HepG2 (cell line): ENCODE measurements around the gene PRDM10. TPM values are rescaled to one million over a fixed set of nuclear protein-coding genes. Genes with fewer than 3 reads are reported as not detected.

ENCODE experiments used
- ARNT2 ChIP-seq: sonication (generic); formaldehyde crosslinking; IDR thresholded peaks from 2 replicates; pipeline ENCODE4 v1.8.0; 2022; ENCODE audit warnings: mild to moderate bottlenecking, low read depth, missing genetic modification reagents, moderate library complexity
- GPN1 ChIP-seq: sonication (generic); formaldehyde crosslinking; IDR thresholded peaks from 2 replicates; pipeline ENCODE4 v1.5.1; 2020; ENCODE audit warnings: missing genetic modification reagents, borderline replicate concordance
- HES4 ChIP-seq: sonication (generic); formaldehyde crosslinking; IDR thresholded peaks from 2 replicates; pipeline ENCODE4 v1.9.0; 2021; ENCODE audit warnings: mild to moderate bottlenecking, missing genetic modification reagents, borderline replicate concordance
- HNRNPLL ChIP-seq: fragments of 200-400 bp; formaldehyde crosslinking; IDR thresholded peaks from 2 replicates; pipeline ENCODE4 v1.6.1; 2017; ENCODE audit warnings: mild to moderate bottlenecking, low read depth, low read length; ENCODE audit not compliant: poor library complexity, severe bottlenecking
- KLF11 ChIP-seq: IDR thresholded peaks from 2 replicates; pipeline ENCODE4 v1.6.1; 2016; ENCODE audit warnings: missing compliant biosample characterization
- KMT2A ChIP-seq: sonication (generic); formaldehyde crosslinking; IDR thresholded peaks from 2 replicates; pipeline ENCODE4 v1.4.0; 2020; ENCODE audit warnings: missing genetic modification reagents
- MBNL3 ChIP-seq: fragments of 250-450 bp; sonication (Bioruptor Pico); conservative IDR thresholded peaks from 2 replicates; pipeline ENCODE4 v1.8.0; 2022; ENCODE audit warnings: mild to moderate bottlenecking, inconsistent platforms
- MYNN ChIP-seq: sonication (generic); formaldehyde crosslinking; IDR thresholded peaks from 2 replicates; pipeline ENCODE4 v1.4.0; 2020; ENCODE audit warnings: mild to moderate bottlenecking, low read depth, missing genetic modification reagents
- PHF5A ChIP-seq: IDR thresholded peaks from one replicate; pipeline ENCODE4 v1.6.1; 2018; ENCODE audit warnings: low read depth, missing genetic modification reagents; ENCODE audit not compliant: unreplicated experiment
- PLSCR1 ChIP-seq: sonication (generic); formaldehyde crosslinking; IDR thresholded peaks from 2 replicates; pipeline ENCODE4 v1.5.0; 2020; ENCODE audit warnings: missing genetic modification reagents, mild to moderate bottlenecking, borderline replicate concordance
- TARDBP ChIP-seq: sonication (generic); formaldehyde crosslinking; IDR thresholded peaks from 2 replicates; pipeline ENCODE4 v1.8.0; 2022; ENCODE audit warnings: mild to moderate bottlenecking, missing genetic modification reagents
- ZBTB14 ChIP-seq: sonication (generic); formaldehyde crosslinking; IDR thresholded peaks from 2 replicates; pipeline ENCODE4 v1.4.0; 2020; ENCODE audit warnings: missing genetic modification reagents
- ZNF17 ChIP-seq: sonication (generic); formaldehyde crosslinking; IDR thresholded peaks from 2 replicates; pipeline ENCODE4 v1.5.0; 2020; ENCODE audit warnings: mild to moderate bottlenecking, missing genetic modification reagents
- ZNF18 ChIP-seq: sonication (generic); formaldehyde crosslinking; IDR thresholded peaks from 2 replicates; pipeline ENCODE4 v1.8.0; 2022; ENCODE audit warnings: mild to moderate bottlenecking, missing genetic modification reagents; ENCODE audit not compliant: insufficient replicate concordance
- ZNF292 ChIP-seq: sonication (generic); formaldehyde crosslinking; IDR thresholded peaks from 2 replicates; pipeline ENCODE4 v1.8.1; 2022; ENCODE audit warnings: mild to moderate bottlenecking, low read depth, missing genetic modification reagents, borderline replicate concordance
- ZNF317 ChIP-seq: sonication (generic); formaldehyde crosslinking; IDR thresholded peaks from 2 replicates; pipeline ENCODE4 v1.5.0; 2020; ENCODE audit warnings: mild to moderate bottlenecking, missing genetic modification reagents
- ZNF777 ChIP-seq: sonication (generic); formaldehyde crosslinking; IDR thresholded peaks from 2 replicates; pipeline ENCODE4 v1.4.0; 2020; ENCODE audit warnings: missing genetic modification reagents
- polyA plus RNA-seq, 8 experiments: library from polyadenylated mRNA; depleted of rRNA in 3 of 8; stranded (reverse) in 7 of 8; unstranded in 1 of 8; fragments of >200 nt; fragmentation: Illumina TruSeq in 4 of 8; extraction: Trizol in 4 of 8; gene quantifications; 2 replicates each; pipeline versions ENCODE4 v1.2.1 to v1.2.3, GENCODE V29; 2011 to 2016; ENCODE audit warnings: low read depth in 4 of 8, missing spikeins in 1 of 8, mixed read lengths in 1 of 8; ENCODE audit not compliant: insufficient read depth in 1 of 8
- total RNA-seq, 5 experiments: library from RNA; depleted of rRNA; stranded (reverse); fragments of >200 nt; fragmentation: Illumina TruSeq; extraction: Trizol; gene quantifications; 2 replicates each; pipeline ENCODE4 v1.2.3, GENCODE V29; 2016; ENCODE audit warnings: low read depth in 1 of 5
- TF ChIP-seq, protein P1 (sequence below): sonication (generic); formaldehyde crosslinking; IDR thresholded peaks from 2 replicates; pipeline ENCODE4 v1.4.0; 2020; ENCODE audit warnings: missing genetic modification reagents, mild to moderate bottlenecking, borderline replicate concordance
- TF ChIP-seq, protein P2 (sequence below): sonication (generic); formaldehyde crosslinking; IDR thresholded peaks from 2 replicates; pipeline ENCODE4 v1.4.0; 2020; ENCODE audit warnings: missing genetic modification reagents, low read depth, mild to moderate bottlenecking, borderline replicate concordance
- TF ChIP-seq, protein P3 (sequence below): IDR thresholded peaks from 2 replicates; pipeline ENCODE4 v1.6.1; 2012; ENCODE audit warnings: low read depth, low read length, improper control_type of control experiment

Gene PRDM10
- total and polyA plus RNA-seq, 2 of the 13 experiments (the other 11 are each of a cell fraction or from before 2014, with no cell fraction given), result 5.7 to 5.8 TPM

- TF ChIP-seq, protein P1, sequence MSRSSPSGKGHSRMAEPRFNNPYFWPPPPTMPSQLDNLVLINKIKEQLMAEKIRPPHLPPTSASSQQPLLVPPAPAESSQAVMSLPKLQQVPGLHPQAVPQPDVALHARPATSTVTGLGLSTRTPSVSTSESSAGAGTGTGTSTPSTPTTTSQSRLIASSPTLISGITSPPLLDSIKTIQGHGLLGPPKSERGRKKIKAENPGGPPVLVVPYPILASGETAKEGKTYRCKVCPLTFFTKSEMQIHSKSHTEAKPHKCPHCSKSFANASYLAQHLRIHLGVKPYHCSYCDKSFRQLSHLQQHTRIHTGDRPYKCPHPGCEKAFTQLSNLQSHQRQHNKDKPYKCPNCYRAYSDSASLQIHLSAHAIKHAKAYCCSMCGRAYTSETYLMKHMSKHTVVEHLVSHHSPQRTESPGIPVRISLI (CRISPR knock-in tag), result no peak
- TF ChIP-seq, protein P2, sequence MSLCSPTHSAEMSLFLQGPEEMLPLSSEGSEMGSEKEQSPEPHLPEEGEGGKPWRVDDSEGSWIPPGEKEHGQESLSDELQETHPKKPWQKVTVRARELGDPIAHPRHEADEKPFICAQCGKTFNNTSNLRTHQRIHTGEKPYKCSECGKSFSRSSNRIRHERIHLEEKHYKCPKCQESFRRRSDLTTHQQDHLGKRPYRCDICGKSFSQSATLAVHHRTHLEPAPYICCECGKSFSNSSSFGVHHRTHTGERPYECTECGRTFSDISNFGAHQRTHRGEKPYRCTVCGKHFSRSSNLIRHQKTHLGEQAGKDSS (CRISPR knock-in tag), result peak; percentile 9; the same call in 1 of the 2 replicates
- TF ChIP-seq MBNL3 (CRISPR knock-in tag) (no peak), KMT2A (CRISPR knock-in tag) (peak; percentile 39; the same call in 1 of the 2 replicates), ZBTB14 (CRISPR knock-in tag) (peak; percentile 96), PHF5A (CRISPR knock-in tag) (no peak), MYNN (CRISPR knock-in tag) (0 out of 2 replicates have a peak, but pooled peaks have one; percentile 46), ZNF292 (0 out of 2 replicates have a peak, but pooled peaks have one; percentile 31), ZNF777 (CRISPR knock-in tag) (peak; percentile 41; the same call in 1 of the 2 replicates), PLSCR1 (CRISPR knock-in tag) (no peak), ARNT2 (CRISPR knock-in tag) (peak; percentile 41; the same call in 1 of the 2 replicates), ZNF18 (CRISPR knock-in tag) (peak; percentile 44), KLF11 (CRISPR knock-in tag) (no peak), ZNF17 (CRISPR knock-in tag) (no peak), GPN1 (CRISPR knock-in tag) (no peak), HNRNPLL (peak; percentile 28), ZNF317 (CRISPR knock-in tag) (peak; percentile 1; the same call in 1 of the 2 replicates), HES4 (CRISPR knock-in tag) (no peak), TARDBP (CRISPR knock-in tag) (no peak; the same call in 1 of the 2 replicates)
- TF ChIP-seq, protein P3, sequence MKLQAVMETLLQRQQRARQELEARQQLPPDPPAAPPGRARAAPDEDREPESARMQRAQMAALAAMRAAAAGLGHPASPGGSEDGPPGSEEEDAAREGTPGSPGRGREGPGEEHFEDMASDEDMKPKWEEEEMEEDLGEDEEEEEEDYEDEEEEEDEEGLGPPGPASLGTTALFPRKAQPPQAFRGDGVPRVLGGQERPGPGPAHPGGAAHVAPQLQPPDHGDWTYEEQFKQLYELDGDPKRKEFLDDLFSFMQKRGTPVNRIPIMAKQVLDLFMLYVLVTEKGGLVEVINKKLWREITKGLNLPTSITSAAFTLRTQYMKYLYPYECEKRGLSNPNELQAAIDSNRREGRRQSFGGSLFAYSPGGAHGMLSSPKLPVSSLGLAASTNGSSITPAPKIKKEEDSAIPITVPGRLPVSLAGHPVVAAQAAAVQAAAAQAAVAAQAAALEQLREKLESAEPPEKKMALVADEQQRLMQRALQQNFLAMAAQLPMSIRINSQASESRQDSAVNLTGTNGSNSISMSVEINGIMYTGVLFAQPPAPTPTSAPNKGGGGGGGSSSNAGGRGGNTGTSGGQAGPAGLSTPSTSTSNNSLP, result no peak
Measured at GRCh38 chr11:129895126-129896041, 107.3 kb downstream of the PRDM10 start, which contains the start of gene NFRKB (continued).
